Measurements from ENCODE around the gene CASP2. TPM values are rescaled to one million over a fixed set of nuclear protein-coding genes. Genes with fewer than 3 reads are reported as not detected.

Gene CASP2
- total RNA-seq, 4 donors from 2014 or later, result 8.8 to 24.6 (median 12.2) TPM

- no peaks in the 10 kb centered on the region for H3K9me3 ChIP-seq
- H3K27ac ChIP-seq, result no peak overlapping the region
- 70 to 75% methylated on average over 1 of the region's 1 CpG for WGBS, 2 donors
- H3K36me3 ChIP-seq, result peaks cover 15 to 39% (median 19%) of the 10 kb centered on the region in 3 donors
- no peaks in the 10 kb centered on the region for H3K4me1 ChIP-seq
- intact Hi-C loops (cut with DNase I), result no loop called here
- no peak for TF ChIP-seq CTCF (IDR thresholded peaks at IDR 0.05)
- TF ChIP-seq POLR2A (IDR thresholded peaks at IDR 0.05), result no peak
- no peak for DNase-seq
- H3K27me3 ChIP-seq, result no peaks in the 10 kb centered on the region
- H3K4me3 ChIP-seq, result no peak overlapping the region
Measured at GRCh38 chr7:143271240-143271639, 16.9 kb upstream of the CASP2 start.

GRCh38 chr7:143272871-143273270 lies 15.3 kb upstream of the CASP2 start:
- no peak for TF ChIP-seq CTCF (IDR thresholded peaks at IDR 0.05)
- no peak for TF ChIP-seq POLR2A (IDR thresholded peaks at IDR 0.05)
- intact Hi-C loops (cut with DNase I), result no loop called here
- H3K4me1 ChIP-seq, result no peaks in the 10 kb centered on the region
- 82 to 89% methylated on average over 2 of the region's 2 CpGs for WGBS, 2 donors
- no peaks in the 10 kb centered on the region for H3K27me3 ChIP-seq
- DNase-seq, result no peak
- peaks cover 11 to 26% (median 15%) of the 10 kb centered on the region in 3 donors for H3K36me3 ChIP-seq
- H3K9me3 ChIP-seq, result no peaks in the 10 kb centered on the region
- no peak overlapping the region for H3K27ac ChIP-seq
- H3K4me3 ChIP-seq, result no peak overlapping the region

- DNase-seq, result no peak
- Histone ChIP-seq H3K9me3 (no peaks in the 10 kb centered on the region), H3K36me3 (no peaks in the 10 kb centered on the region), H3K27ac (peak overlapping the region; percentile 48 to 78 (median 72)), H3K4me1 (peaks cover 14 to 18% (median 15%) of the 10 kb centered on the region in 3 donors), H3K4me3 (peak overlapping the region in 1 of 4 donors; percentile 32), H3K27me3 (no peaks in the 10 kb centered on the region)
- intact Hi-C loops (cut with DNase I), result no loop called here
- WGBS, 2 donors, result 12 to 31% methylated on average over 7 to 8 of the region's 8 CpGs
- no peak for TF ChIP-seq POLR2A (IDR thresholded peaks at IDR 0.05)
- TF ChIP-seq CTCF (IDR thresholded peaks at IDR 0.05), result no peak
Measured at GRCh38 chr7:143279186-143280098, 8.7 kb upstream of the CASP2 start.

- Histone ChIP-seq H3K27me3 (no peaks in the 10 kb centered on the region), H3K27ac (peak overlapping the region; percentile 48 to 78 (median 72)), H3K4me3 (peak overlapping the region in 1 of 4 donors; percentile 32), H3K36me3 (no peaks in the 10 kb centered on the region), H3K4me1 (peaks cover 14 to 18% (median 15%) of the 10 kb centered on the region in 3 donors), H3K9me3 (no peaks in the 10 kb centered on the region)
- TF ChIP-seq POLR2A (IDR thresholded peaks at IDR 0.05), result no peak
- TF ChIP-seq CTCF (IDR thresholded peaks at IDR 0.05), result no peak
- 33 to 58% methylated on average over 1 of the region's 1 CpG for WGBS, 2 donors
- intact Hi-C loops (cut with DNase I), result no loop called here
- DNase-seq, result no peak
Measured at GRCh38 chr7:143280160-143280559, 8.0 kb upstream of the CASP2 start.

- peaks cover 14 to 18% (median 15%) of the 10 kb centered on the region in 3 donors for H3K4me1 ChIP-seq
- TF ChIP-seq POLR2A (IDR thresholded peaks at IDR 0.05) (no peak), CTCF (IDR thresholded peaks at IDR 0.05) (no peak)
- H3K9me3 ChIP-seq, result no peaks in the 10 kb centered on the region
- no peaks in the 10 kb centered on the region for H3K27me3 ChIP-seq
- intact Hi-C loops (cut with DNase I), result no loop called here
- 75 to 85% methylated on average over 2 of the region's 2 CpGs for WGBS, 2 donors
- no peaks in the 10 kb centered on the region for H3K36me3 ChIP-seq
- H3K4me3 ChIP-seq, result no peak overlapping the region
- peak overlapping the region in 3 of 4 donors; percentile 72 to 78 (median 72) for H3K27ac ChIP-seq
- no peak for DNase-seq
Measured at GRCh38 chr7:143280566-143280965, 7.6 kb upstream of the CASP2 start.

Data from esophagus squamous epithelium (tissue), 5 donors.